ENCODE results near the gene AKNAD1.

The AKNAD1 gene

DNA sequence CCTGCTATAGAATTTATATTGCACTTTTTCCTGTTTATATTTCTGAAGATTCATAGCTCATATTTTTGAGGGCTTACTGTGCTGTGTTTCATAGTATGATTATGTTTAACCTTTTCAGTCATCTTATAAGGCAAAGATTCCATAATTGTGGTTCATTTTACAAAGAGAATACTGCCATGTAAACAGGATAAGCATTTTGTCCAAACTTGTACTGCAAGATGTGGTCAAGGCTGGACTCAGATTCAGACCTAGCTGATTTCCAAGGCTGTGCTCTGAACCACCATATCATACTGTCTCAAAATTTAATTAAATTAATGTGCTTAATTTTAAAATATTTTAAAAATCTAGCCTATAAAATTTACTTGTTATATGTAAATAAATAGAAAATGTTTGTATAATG lies 79.1 kb downstream of the AKNAD1 start:
- H3K4me3 ChIP-seq (ENCODE audit: low read depth, low read length): no peak overlapping the region
- DNase-seq (ENCODE audit: low read depth): no peak

DNA sequence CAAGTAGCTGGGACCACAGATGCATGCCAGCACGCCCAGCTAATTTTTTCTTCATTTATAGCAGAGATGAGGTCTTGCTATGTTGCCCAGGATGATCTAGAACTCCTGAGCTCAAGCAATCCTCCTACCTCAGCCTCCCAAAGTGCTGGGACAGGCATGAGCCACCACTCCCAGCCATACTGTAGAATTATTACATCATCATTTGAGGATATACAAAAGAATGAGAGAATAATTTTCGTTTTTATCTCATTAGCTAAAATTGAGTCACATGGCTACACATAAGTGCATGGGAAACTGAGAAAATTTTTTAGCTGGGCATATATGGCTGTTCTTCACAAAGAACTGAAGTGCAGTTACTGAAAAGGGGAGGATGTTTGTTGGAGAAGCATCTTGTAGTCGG lies 89.2 kb downstream of the AKNAD1 start:
- TF ChIP-seq CTCF (IDR thresholded peaks at IDR 0.05; ENCODE audit: insufficient read depth, low read depth, low read length, missing control alignments): no peak
- DNase-seq (ENCODE audit: low read depth): no peak
- H3K4me3 ChIP-seq (ENCODE audit: low read depth, low read length): no peak overlapping the region

More for the DNA sequence above, 79.1 kb downstream of the AKNAD1 start:
- TF ChIP-seq CTCF (IDR thresholded peaks at IDR 0.05; ENCODE audit: insufficient read depth, low read depth, low read length, missing control alignments): no peak

GRCh38 chr1:108767115-108767514 lies 89.8 kb downstream of the AKNAD1 start:
- TF ChIP-seq CTCF (IDR thresholded peaks at IDR 0.05; ENCODE audit: insufficient read depth, low read depth, low read length, missing control alignments): no peak
- DNase-seq (ENCODE audit: low read depth): no peak

More at GRCh38 chr1:108767115-108767514, 89.8 kb downstream of the AKNAD1 start:
- no peak overlapping the region for H3K4me3 ChIP-seq (ENCODE audit: low read depth, low read length)

Measured in GM12865 (cell line).